ENCODE results near the gene RBM25.

GRCh38 chr14:73105727-73106126, 47.4 kb downstream of the RBM25 start:
- no peak for TF ChIP-seq CTCF (IDR thresholded peaks at IDR 0.05)
- TF ChIP-seq POLR2A (IDR thresholded peaks at IDR 0.05), result no peak
- TF ChIP-seq POLR2AphosphoS5 (IDR thresholded peaks at IDR 0.05), result no peak

All from suprapubic skin (tissue), 4 donors.